Transverse colon (tissue), 4 donors: ENCODE measurements around the gene PDK3. TPM values are rescaled to one million over a fixed set of nuclear protein-coding genes. Genes with fewer than 3 reads are reported as not detected.

Source experiments
- DNase-seq: peaks from one replicate; pipeline ENCODE4 v3.0.0-alpha.2; 2019
- H3K27ac ChIP-seq, 4 donors: fragments of 200-600 bp; sonication (generic); 2 replicates each; pipeline ENCODE4 v1.5.1; 2016 to 2018; ENCODE audit warnings: inconsistent platforms in 4 of 4
- H3K27me3 ChIP-seq: fragments of 200-600 bp; sonication (generic); 2 replicates; pipeline ENCODE4 v1.5.1; 2017; ENCODE audit warnings: inconsistent platforms
- H3K36me3 ChIP-seq, 4 donors: fragments of 200-600 bp; sonication (generic); 2 replicates each; pipeline ENCODE4 v1.5.1; 2017 to 2019; ENCODE audit warnings: inconsistent platforms in 4 of 4
- H3K4me1 ChIP-seq, 4 donors: fragments of 200-600 bp; sonication (generic); 2 replicates each; pipeline ENCODE4 v1.5.1; 2017 to 2020; ENCODE audit warnings: inconsistent platforms in 4 of 4
- H3K4me3 ChIP-seq, 4 donors: fragments of 200-600 bp; sonication (generic); 1 replicate in 1 of 4; 2 replicates in 3 of 4; pipeline versions ENCODE4 v1.5.1 to v1.6.1; 2017 to 2019; ENCODE audit warnings: inconsistent platforms in 4 of 4
- H3K9me3 ChIP-seq, 2 donors: fragments of 200-600 bp; sonication (generic); 2 replicates each; pipeline ENCODE4 v1.5.1; 2017 to 2019; ENCODE audit warnings: inconsistent platforms in 2 of 2
- CTCF ChIP-seq, 5 experiments: fragments of 200-600 bp in 3 of 5; fragments of 450-650 bp in 2 of 5; sonication (generic) in 3 of 5; IDR thresholded peaks; 1 replicate in 2 of 5; 2 replicates in 3 of 5; pipeline ENCODE4 v1.5.1; 2016 to 2017; ENCODE audit warnings: antibody characterized with exemption in 5 of 5, inconsistent platforms in 3 of 5, mild to moderate bottlenecking in 2 of 5, moderate library complexity in 1 of 5
- EP300 ChIP-seq: sonication (generic); formaldehyde crosslinking; IDR thresholded peaks from one replicate; pipeline ENCODE4 v1.6.1; 2017; ENCODE audit warnings: antibody characterized with exemption, low read depth
- POLR2A ChIP-seq: fragments of 450-650 bp; IDR thresholded peaks from one replicate; pipeline ENCODE4 v1.6.1; 2016; ENCODE audit warnings: antibody characterized with exemption, mild to moderate bottlenecking, moderate library complexity
- POLR2AphosphoS5 ChIP-seq, 3 donors: sonication (generic); formaldehyde crosslinking; IDR thresholded peaks; one replicate each; pipeline ENCODE4 v1.6.1; 2016; ENCODE audit warnings: antibody characterized with exemption in 3 of 3
- WGBS, 2 donors: methylation state at CpG; one replicate each; pipeline ENCODE4 v1.1.5; 2018; ENCODE audit warnings: low coverage in 1 of 2; 5-methylcytosine and 5-hydroxymethylcytosine counted together
- in situ Hi-C, 4 donors: fragments of 200-750 bp; cut with MboI; loops; one replicate each; pipeline versions ENCODE4 v1.15.0 to v1.15.1; 2017; ENCODE audit warnings: low sequenced_read_pairs in 3 of 4, low pct_ligation_motif_present in 1 of 4, low pct_unique_long_range_greater_than_20kb in 1 of 4
- intact Hi-C: fragments of 100-400 bp; cut with DNase I; formaldehyde crosslinking; loops from one replicate; pipeline ENCODE4 v1.15.1; 2023; ENCODE audit warnings: low total_unique reads
- total RNA-seq, 4 donors: library from RNA; depleted of rRNA; stranded (reverse); fragments of >200 nt; gene quantifications; one replicate each; pipeline ENCODE4 v1.1.0, GENCODE V29; 2016

The PDK3 gene
- total RNA-seq, 4 donors from 2014 or later = 9.4 to 36.8 (median 27.0) TPM

- peaks cover 4 to 26% (median 8%) of the 10 kb centered on the region in 4 donors for H3K4me1 ChIP-seq
- H3K9me3 ChIP-seq = no peaks in the 10 kb centered on the region
- in situ Hi-C loops = no loop called here
- no peaks in the 10 kb centered on the region for H3K27me3 ChIP-seq
- no peak for DNase-seq
- H3K4me3 ChIP-seq = no peak overlapping the region
- intact Hi-C loops = no loop called here
- peak overlapping the region; percentile 67 to 79 (median 69) for H3K27ac ChIP-seq
- TF ChIP-seq POLR2AphosphoS5 (IDR thresholded peaks at IDR 0.05) = no peak
- no peak for TF ChIP-seq CTCF (IDR thresholded peaks at IDR 0.05)
- TF ChIP-seq EP300 = no peak
- no peak for TF ChIP-seq POLR2A
- WGBS, 2 donors = 38% methylated on average over 6 of the region's 6 CpGs; no CpG with 5 or more reads in 1 of the 2 donors
- no peaks in the 10 kb centered on the region for H3K36me3 ChIP-seq
These were observed 28.9 kb downstream of the PDK3 start for GRCh38 chrX:24493740-24494581.

GRCh38 chrX:24494647-24495075 lies 29.6 kb downstream of the PDK3 start:
- DNase-seq = peak; percentile 48
- in situ Hi-C loops = no loop called here
- Histone ChIP-seq H3K27me3 (no peaks in the 10 kb centered on the region), H3K27ac (peak overlapping the region; percentile 67 to 79 (median 69)), H3K9me3 (no peaks in the 10 kb centered on the region), H3K4me1 (peaks cover 4 to 26% (median 8%) of the 10 kb centered on the region in 4 donors), H3K4me3 (no peak overlapping the region), H3K36me3 (no peaks in the 10 kb centered on the region)
- intact Hi-C loops = no loop called here
- TF ChIP-seq EP300 = no peak
- TF ChIP-seq CTCF (IDR thresholded peaks at IDR 0.05) = no peak
- peak; percentile 38 to 47 (median 43) for TF ChIP-seq POLR2AphosphoS5 (IDR thresholded peaks at IDR 0.05)
- TF ChIP-seq POLR2A = no peak
- WGBS, 2 donors = 20 to 48% methylated on average over 2 to 8 of the region's 8 CpGs

GRCh38 chrX:24495700-24496099 lies 30.6 kb downstream of the PDK3 start:
- Histone ChIP-seq H3K27ac (peak overlapping the region; percentile 67 to 79 (median 69)), H3K36me3 (no peaks in the 10 kb centered on the region), H3K4me3 (no peak overlapping the region), H3K27me3 (no peaks in the 10 kb centered on the region), H3K4me1 (peaks cover 4 to 26% (median 8%) of the 10 kb centered on the region in 4 donors), H3K9me3 (no peaks in the 10 kb centered on the region)
- in situ Hi-C loops (no loop called here), intact Hi-C loops (no loop called here)
- no peak for TF ChIP-seq EP300
- TF ChIP-seq POLR2AphosphoS5 (IDR thresholded peaks at IDR 0.05) = no peak
- TF ChIP-seq CTCF (IDR thresholded peaks at IDR 0.05) = no peak
- no peak for TF ChIP-seq POLR2A
- 49 to 50% methylated on average over 2 to 5 of the region's 6 CpGs for WGBS, 2 donors
- no peak for DNase-seq

GRCh38 chrX:24498181-24498580 lies 33.1 kb downstream of the PDK3 start:
- in situ Hi-C loops = no loop called here
- TF ChIP-seq EP300 (no peak), CTCF (IDR thresholded peaks at IDR 0.05) (peak; percentile 20 to 44 (median 34))
- no peaks in the 10 kb centered on the region for H3K9me3 ChIP-seq
- intact Hi-C loops = no loop called here
- WGBS, 2 donors = 78% methylated on average over 5 of the region's 5 CpGs; no CpG with 5 or more reads in 1 of the 2 donors
- H3K4me3 ChIP-seq = no peak overlapping the region
- peak overlapping the region in 3 of 4 donors; percentile 38 to 48 (median 47) for H3K27ac ChIP-seq
- peaks cover 4 to 26% (median 8%) of the 10 kb centered on the region in 4 donors for H3K4me1 ChIP-seq
- H3K36me3 ChIP-seq = no peaks in the 10 kb centered on the region
- DNase-seq = peak; percentile 22
- no peaks in the 10 kb centered on the region for H3K27me3 ChIP-seq
